HG02973 (cell line): ENCODE measurements around the gene DEFB123.
"Not testable (repeated sequence)": the region's sequence is repeated elsewhere in the genome, so short reads cannot be mapped to it uniquely, and the experiment has no call there.

Source experiments
- ATAC-seq: cut with Tn5 transposase; IDR thresholded peaks from one replicate; pipeline ENCODE4 v1.9.1; 2021; ENCODE audit warnings: moderate library complexity; ENCODE audit not compliant: unreplicated experiment

DEFB123 gene

GRCh38 chr20:31440012-31440659 lies at the start of gene DEFB123:
Gene DEFB123 (plus strand): TSS chr20:31440632. CDS start chr20:31440699, 67 bp downstream.
- ATAC-seq, result no peak

GRCh38 chr20:31392836-31393235 lies 47.6 kb upstream of the DEFB123 start:
- no peak for ATAC-seq

DNA sequence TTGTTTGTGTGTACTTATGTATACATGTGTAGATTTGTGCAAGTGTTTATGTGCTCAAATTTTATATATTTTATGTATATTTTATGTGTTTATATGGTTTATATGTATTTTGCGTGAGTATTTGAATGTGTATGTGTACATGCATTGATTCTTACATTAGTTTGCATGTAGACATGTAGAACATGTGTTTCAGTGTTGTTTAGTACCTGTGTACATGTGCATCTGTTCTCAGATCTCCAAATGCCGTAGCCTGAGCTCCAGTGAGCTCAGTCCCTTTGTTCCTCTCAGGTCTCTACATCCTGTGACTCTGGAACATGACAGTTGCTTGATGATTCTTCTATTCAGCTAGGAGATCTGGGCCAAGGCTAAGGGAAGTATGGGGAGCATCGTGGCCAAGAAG lies 45.5 kb upstream of the DEFB123 start:
- ATAC-seq, result no peak

- ATAC-seq, result no peak
These were observed 36.5 kb upstream of the DEFB123 start for GRCh38 chr20:31403886-31404285.

DNA sequence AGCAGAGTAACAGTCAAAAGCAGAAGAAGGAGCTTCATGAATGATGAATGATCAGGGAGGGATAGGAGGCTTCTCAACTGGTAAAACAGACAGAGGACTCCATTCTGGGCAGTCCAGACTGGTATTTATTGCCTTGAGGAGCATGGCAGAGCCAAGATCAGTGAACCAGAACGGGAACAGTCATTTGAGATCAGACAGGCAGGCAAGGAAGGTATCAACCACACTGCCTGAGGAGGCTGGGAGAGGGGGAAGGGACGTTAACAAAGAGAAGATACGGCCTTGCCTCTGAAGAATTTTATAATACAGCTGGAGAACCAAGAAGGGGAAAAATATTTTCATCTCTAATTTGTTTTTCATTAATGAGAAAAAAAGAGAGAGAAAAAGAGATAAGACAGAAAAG lies 34.3 kb upstream of the DEFB123 start, which contains the start of gene DEFB121:
TSS of gene DEFB121 (minus strand) at position 101 of the 400 bp plus-strand sequence. CDS start at position 38, 63 bp downstream.
- ATAC-seq, result no peak

DNA sequence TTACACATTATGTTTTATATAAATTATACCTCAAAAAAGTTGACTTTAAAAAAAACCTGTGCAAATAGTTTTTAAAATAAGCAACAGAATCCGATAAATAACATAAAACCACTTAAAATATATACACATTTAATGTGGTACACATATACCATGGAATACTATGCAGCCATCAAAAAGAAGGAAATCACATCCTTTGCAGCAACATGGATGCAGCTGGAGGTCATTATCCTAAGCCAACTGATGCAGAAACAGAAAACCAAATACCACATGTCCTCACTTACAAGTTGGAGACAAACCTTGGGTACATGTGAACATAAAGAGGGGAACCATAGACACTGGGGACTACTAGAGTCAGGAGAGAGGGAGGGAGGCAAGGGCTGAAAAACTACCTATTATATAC lies 30.4 kb upstream of the DEFB123 start:
- no peak for ATAC-seq

- ATAC-seq, result no peak
These were observed 26.1 kb upstream of the DEFB123 start for GRCh38 chr20:31414381-31414780.

DNA sequence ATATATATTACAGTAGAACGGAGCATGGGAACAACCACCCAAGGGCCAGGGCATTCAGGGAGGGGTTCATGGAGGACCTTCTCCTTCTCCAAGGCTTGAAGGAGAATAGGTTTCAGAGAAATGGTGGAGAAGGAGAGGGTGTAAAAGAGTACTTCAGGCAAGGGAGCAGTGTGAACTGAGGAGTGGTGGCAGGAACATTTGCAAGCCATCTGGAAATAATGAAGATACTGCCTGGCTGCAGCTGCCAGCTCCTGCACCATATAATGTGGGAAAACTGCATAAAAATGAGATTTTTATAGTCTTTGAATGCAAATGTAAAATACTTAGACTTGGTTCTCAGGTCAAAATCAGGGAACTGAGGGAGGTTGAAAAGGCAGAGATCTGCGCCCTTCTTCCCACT lies 24.8 kb upstream of the DEFB123 start:
- no peak for ATAC-seq

GRCh38 chr20:31418307-31418706 lies 22.1 kb upstream of the DEFB123 start:
- no peak for ATAC-seq

DNA sequence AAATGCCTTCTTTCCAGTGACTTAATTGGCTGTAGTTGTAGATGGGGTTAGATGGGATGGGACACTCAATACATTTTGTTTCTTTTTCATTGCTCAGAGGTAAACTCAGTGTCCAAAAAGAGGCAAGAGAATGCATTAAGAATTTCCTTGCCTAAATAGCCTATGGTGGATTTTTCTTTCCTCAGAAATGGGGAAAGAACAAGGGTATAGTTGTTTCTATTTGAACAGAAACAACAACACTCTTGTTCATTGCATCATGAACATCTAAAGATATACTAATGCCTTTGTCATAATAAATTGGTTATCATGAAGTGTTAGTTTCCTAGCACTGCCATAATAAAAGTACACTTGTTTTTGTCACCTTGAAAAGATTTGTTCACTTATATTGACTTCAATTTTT lies 14.6 kb upstream of the DEFB123 start:
- ATAC-seq, result no peak

GRCh38 chr20:31426891-31427551 lies 13.4 kb upstream of the DEFB123 start:
- not testable (repeated sequence) for ATAC-seq

DNA sequence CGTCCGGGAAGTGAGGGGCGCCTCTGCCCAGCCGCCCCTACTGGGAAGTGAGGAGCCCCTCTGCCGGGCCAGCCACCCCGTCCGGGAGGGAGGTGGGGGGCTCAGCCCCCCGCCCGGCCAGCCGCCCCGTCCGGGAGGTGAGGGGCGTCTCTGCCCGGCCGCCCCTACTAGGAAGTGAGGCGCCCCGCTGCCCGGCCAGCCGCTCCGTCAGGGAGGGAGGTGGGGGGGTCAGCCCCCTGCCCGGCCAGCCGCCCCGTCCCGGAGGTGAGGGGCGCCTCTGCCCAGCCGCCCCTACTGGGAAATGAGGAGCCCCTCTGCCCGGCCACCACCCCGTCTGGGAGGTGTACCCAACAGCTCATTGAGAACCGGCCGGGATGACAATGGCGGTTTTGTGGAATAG lies 12.9 kb upstream of the DEFB123 start:
- not testable (repeated sequence) for ATAC-seq

GRCh38 chr20:31430568-31431115 lies 9.8 kb upstream of the DEFB123 start:
- no peak for ATAC-seq

- no peak for ATAC-seq
These were observed 5.8 kb downstream of the DEFB123 start for GRCh38 chr20:31446084-31446819.

DNA sequence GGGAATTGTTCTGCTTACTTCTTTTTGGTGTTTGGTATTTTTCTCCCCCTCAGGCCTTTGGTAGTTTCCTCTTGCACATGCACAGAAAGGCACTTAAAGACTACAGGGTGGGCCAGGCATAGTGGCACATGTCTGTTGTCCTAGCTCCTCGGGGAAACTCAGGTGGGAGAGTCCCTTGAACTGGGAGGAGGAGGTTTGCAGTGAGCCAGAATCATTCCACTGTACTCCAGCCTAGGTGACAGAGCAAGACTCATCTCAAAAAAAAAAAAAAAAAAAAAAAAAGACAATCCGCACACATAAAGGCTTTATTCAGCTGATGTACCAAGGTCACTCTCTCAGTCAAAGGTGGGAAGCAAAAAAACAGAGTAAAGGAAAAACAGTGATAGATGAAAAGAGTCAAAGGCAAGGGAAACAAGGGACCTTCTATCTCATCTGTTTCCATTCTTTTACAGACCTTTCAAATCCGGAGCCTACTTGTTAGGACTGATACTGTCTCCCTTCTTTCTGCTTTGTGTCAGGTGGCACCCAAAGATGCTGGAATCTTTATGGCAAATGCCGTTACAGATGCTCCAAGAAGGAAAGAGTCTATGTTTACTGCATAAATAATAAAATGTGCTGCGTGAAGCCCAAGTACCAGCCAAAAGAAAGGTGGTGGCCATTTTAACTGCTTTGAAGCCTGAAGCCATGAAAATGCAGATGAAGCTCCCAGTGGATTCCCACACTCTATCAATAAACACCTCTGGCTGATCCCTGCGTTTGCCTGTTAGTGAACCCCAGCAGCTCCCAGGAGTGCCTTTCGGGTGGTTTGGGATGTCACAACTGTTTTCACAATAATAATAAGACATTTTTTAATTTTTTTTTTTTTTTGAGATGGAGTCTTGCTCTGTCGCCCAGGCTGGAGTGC lies 9.3 kb downstream of the DEFB123 start:
- no peak for ATAC-seq

GRCh38 chr20:31452575-31452974 lies 12.1 kb downstream of the DEFB123 start:
- no peak for ATAC-seq

GRCh38 chr20:31454361-31454760 lies 13.9 kb downstream of the DEFB123 start:
- ATAC-seq, result no peak

- ATAC-seq, result not testable (repeated sequence)
These were observed 30.5 kb downstream of the DEFB123 start for GRCh38 chr20:31470946-31471345.

DNA sequence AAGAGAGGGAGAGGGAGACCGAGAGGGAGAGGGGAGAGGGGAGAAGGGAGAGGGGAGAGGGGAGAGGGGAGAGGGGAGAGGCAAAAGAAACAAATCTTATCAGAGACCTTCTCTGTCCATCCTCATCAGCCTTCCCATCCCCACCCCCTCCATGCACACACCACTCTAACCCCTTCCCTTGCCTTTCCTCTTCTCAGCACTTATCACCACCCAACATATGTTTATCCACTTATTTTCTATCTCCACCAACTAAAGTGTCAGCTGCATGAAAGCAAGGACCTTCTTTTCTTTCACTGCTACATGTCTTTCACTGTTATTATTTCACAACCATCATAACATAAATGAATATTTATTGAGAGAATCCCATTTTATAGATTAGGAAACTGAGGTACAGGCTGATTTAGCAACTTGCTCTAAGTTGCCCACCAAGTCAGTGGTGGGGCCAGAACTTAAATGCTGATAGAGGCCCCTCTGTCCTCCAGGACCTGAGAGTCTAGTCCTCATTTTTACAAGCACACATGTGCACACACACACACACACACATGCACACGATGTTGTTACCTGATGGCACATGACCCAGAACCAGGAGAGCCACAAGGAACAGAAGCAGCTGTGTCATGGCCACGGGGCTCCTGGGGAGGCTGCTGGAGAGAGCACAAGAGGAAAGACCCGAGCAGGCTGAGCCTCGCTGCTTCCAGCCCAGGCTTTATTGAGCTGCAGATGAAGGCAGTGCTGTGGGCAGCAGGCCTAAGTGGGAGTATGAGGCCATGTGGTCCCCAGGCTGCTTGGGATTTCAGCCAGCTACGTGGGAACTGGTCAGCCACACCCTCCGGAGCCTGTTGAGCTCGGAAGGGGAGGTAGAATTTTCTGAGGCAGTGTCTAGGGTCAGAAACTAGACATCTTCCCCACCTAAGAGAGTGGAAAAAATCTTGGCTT lies 32.2 kb downstream of the DEFB123 start:
- no peak for ATAC-seq
